ENCODE measurements around the gene SLC30A9.

Gene SLC30A9

GRCh38 chr4:42133006-42133405 is 142.7 kb downstream of the SLC30A9 start:
- no peak for DNase-seq (ENCODE audit: low read depth in 3 of 3, low spot score in 1 of 3)

GRCh38 chr4:42136371-42136770 is 146.0 kb downstream of the SLC30A9 start:
- no peak for DNase-seq (ENCODE audit: low read depth in 3 of 3, low spot score in 1 of 3)
